Activated CD8-positive, alpha-beta T cell treated with anti-CD3 and anti-CD28 coated beads, Interleukin-2, amount 10 ng/mL, durations not matched to agents 7 days and 5 days (primary cell): ENCODE measurements around the gene INTS6L. TPM values are rescaled to one million over a fixed set of nuclear protein-coding genes. Genes with fewer than 3 reads are reported as not detected.
A peak's percentile ranks its signal among the peaks of the same experiment; 100 is the strongest.

Experiments used
- ATAC-seq: fragments of 150-1000 bp; cut with Tn5 transposase; one replicate; pipeline ENCODE4 v1.10.0; 2021; ENCODE audit warnings: moderate library complexity
- CTCF ChIA-PET: fragments of 350-600 bp; sonication (Branson Sonifier 250); formaldehyde crosslinking; loops from one replicate; lab custom pipeline; 2021; ENCODE audit warnings: antibody characterized with exemption; lab: Charles Lee
- POLR2A ChIA-PET: fragments of 350-600 bp; sonication (Branson Sonifier 250); formaldehyde crosslinking; loops from one replicate; lab custom pipeline; 2021; ENCODE audit warnings: antibody characterized with exemption; lab: Charles Lee
- DNase-seq: peaks from one replicate; pipeline ENCODE4 v3.0.0-alpha.2; 2020
- H3K27ac Mint-ChIP-seq: one replicate; pipeline ENCODE4 v1.8.0; 2021; ENCODE audit warnings: mild to moderate bottlenecking, mixed read lengths
- H3K27me3 Mint-ChIP-seq: one replicate; pipeline ENCODE4 v1.8.0; 2021; ENCODE audit warnings: low read depth, mixed read lengths
- H3K36me3 Mint-ChIP-seq: one replicate; pipeline ENCODE4 v1.8.0; 2021; ENCODE audit warnings: low read depth, mixed read lengths
- H3K4me1 Mint-ChIP-seq: one replicate; pipeline ENCODE4 v1.8.0; 2021; ENCODE audit warnings: low read depth, mixed read lengths
- H3K4me3 Mint-ChIP-seq: one replicate; pipeline ENCODE4 v1.8.0; 2021; ENCODE audit warnings: mild to moderate bottlenecking, mixed read lengths
- H3K9me3 Mint-ChIP-seq: one replicate; pipeline ENCODE4 v1.8.0; 2022; ENCODE audit warnings: mixed read lengths; ENCODE audit not compliant: insufficient read depth
- total RNA-seq, 2 experiments: library from RNA; stranded (reverse); gene quantifications; one replicate each; pipeline ENCODE4 v1.2.3, GENCODE V29; 2021

INTS6L gene
- total RNA-seq, 2 experiments from 2014 or later: 24.4 to 24.9 TPM

- H3K27ac Mint-ChIP-seq: no peak overlapping the region
- H3K4me1 Mint-ChIP-seq: no peaks in the 10 kb centered on the region
- no peaks in the 10 kb centered on the region for H3K9me3 Mint-ChIP-seq
- H3K4me3 Mint-ChIP-seq: no peak overlapping the region
- H3K36me3 Mint-ChIP-seq: no peaks in the 10 kb centered on the region
- H3K27me3 Mint-ChIP-seq: peaks cover 2% of the 10 kb centered on the region
- CTCF ChIA-PET: no interaction called here
- ATAC-seq (no peak), DNase-seq (no peak)
- POLR2A ChIA-PET: no interaction called here
Observed at GRCh38 chrX:135505351-135505750, 15.1 kb upstream of the INTS6L start.

GRCh38 chrX:135509885-135510284 is 10.6 kb upstream of the INTS6L start:
- Mint-ChIP-seq H3K27ac (no peak overlapping the region), H3K27me3 (no peaks in the 10 kb centered on the region), H3K4me3 (no peak overlapping the region), H3K4me1 (no peaks in the 10 kb centered on the region), H3K9me3 (no peaks in the 10 kb centered on the region), H3K36me3 (no peaks in the 10 kb centered on the region)
- ChIA-PET POLR2A (interaction anchor here (0.6 kb wide), 1 partner anchor 61 kb away, joined by 3 read pairs; no protein-coding TSS in a partner anchor), CTCF (interaction anchor here (1.1 kb wide), 1 partner anchor 25 kb away, joined by 3 read pairs; no protein-coding TSS in a partner anchor)
- ATAC-seq (no peak), DNase-seq (no peak)

DNA sequence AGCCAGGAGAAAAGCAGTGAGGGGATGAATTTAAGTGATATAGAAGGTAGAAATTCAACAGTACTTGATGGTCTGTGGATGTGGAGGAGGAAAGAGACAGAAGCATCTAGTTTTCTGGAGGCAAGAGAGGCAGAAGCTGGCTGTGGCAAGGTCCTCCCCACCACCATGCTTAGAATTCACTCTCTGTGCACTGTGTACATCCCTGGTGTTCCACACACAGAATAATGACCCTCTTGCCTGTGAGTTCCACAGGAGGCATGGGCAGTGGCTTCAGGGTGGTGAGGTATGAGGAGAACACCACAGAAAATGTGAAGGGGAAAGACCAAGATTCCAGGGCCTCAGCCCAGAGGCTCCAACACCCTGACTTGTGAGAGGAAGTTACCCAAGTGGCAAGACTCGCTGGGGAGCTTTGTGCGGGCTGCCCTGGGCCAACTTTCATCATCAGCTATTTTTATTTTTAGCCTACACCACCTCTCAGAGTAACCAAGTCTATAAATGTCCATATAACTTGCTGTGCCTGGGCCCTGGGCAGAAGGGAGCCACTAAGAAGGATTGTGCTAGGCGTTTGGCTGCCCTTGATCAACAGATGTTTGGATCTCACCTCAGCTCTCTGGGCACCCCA is 7.8 kb upstream of the INTS6L start:
- CTCF ChIA-PET: no interaction called here

GRCh38 chrX:135513130-135513515 is 7.3 kb upstream of the INTS6L start:
- POLR2A ChIA-PET: no interaction called here
- H3K4me1 Mint-ChIP-seq: no peaks in the 10 kb centered on the region
- H3K9me3 Mint-ChIP-seq: no peaks in the 10 kb centered on the region
- H3K36me3 Mint-ChIP-seq: no peaks in the 10 kb centered on the region
- ATAC-seq (no peak), DNase-seq (no peak)
- no peak overlapping the region for H3K4me3 Mint-ChIP-seq
- CTCF ChIA-PET: no interaction called here
- no peaks in the 10 kb centered on the region for H3K27me3 Mint-ChIP-seq
- H3K27ac Mint-ChIP-seq: no peak overlapping the region

More for the DNA sequence above, 7.8 kb upstream of the INTS6L start:
- DNase-seq (no peak), ATAC-seq (no peak)
- Mint-ChIP-seq H3K4me3 (no peak overlapping the region), H3K9me3 (no peaks in the 10 kb centered on the region), H3K36me3 (no peaks in the 10 kb centered on the region), H3K27me3 (no peaks in the 10 kb centered on the region), H3K27ac (no peak overlapping the region), H3K4me1 (no peaks in the 10 kb centered on the region)
- POLR2A ChIA-PET: no interaction called here

DNA sequence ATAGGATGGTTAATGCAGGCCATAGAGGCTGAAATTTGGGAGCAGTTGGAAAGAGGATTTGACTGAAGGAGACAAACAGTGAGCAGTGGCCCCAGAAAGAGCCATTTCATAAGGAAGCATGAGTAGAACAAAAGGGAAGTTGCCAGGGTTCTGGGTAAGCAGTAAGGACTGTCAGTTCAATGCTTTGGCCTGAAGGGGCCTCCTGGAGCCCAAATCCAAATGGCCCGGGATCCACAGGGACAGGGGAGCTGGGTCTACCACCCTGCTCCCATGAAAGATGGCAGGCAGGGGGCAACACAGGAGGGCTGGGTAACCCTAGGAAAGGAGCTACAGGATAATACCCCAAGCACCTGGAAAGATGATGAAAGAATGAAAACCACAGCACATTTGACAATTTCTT is 4.1 kb upstream of the INTS6L start:
- ATAC-seq (no peak), DNase-seq (no peak)
- Mint-ChIP-seq H3K9me3 (no peaks in the 10 kb centered on the region), H3K27ac (no peak overlapping the region), H3K4me1 (peaks cover 4% of the 10 kb centered on the region), H3K4me3 (no peak overlapping the region), H3K36me3 (peaks cover 3% of the 10 kb centered on the region), H3K27me3 (no peaks in the 10 kb centered on the region)
- POLR2A ChIA-PET: interaction anchor here (0.6 kb wide), 1 partner anchor 752 kb away, joined by 3 read pairs; no protein-coding TSS in a partner anchor
- CTCF ChIA-PET: interaction anchor here (1.1 kb wide), 1 partner anchor 28 kb away, joined by 4 read pairs; no protein-coding TSS in a partner anchor

GRCh38 chrX:135518161-135518560 is 2.3 kb upstream of the INTS6L start:
- no peak for ATAC-seq
- Mint-ChIP-seq H3K9me3 (no peaks in the 10 kb centered on the region), H3K27me3 (no peaks in the 10 kb centered on the region), H3K4me3 (no peak overlapping the region), H3K4me1 (peaks cover 7% of the 10 kb centered on the region), H3K27ac (no peak overlapping the region), H3K36me3 (peaks cover 10% of the 10 kb centered on the region)
- no peak for DNase-seq
- CTCF ChIA-PET: no interaction called here
- POLR2A ChIA-PET: no interaction called here

DNA sequence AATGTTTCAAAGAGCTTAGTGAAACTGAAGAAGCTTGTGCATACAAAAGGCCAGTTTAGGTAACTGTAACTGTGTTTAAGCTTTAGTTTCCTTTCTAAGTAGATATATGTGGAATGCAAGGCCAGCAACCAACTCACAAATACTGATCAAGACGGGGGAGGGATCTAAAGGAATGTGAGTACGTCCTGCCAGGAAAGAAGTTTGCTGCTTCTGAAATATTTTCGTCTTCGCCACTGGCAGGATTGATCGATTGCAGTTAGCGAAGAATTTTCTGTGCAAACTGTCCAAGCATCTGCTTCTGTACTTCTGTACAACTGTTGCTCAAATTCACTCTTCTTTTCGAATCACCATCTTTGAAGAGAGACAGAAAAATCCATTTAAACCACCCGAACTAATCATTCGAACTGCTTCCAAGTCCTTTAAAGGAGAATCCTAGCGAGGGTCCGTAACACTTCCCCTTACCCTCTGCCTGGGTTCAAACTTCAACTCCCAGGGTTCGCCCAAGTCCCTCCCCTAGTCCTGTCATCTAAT is 373 bp upstream of the INTS6L start:
- DNase-seq: no peak
- ChIA-PET CTCF (interaction anchor here (0.8 to 0.9 kb wide), 2 partner anchors 35 kb away, joined by 3 to 4 read pairs; no protein-coding TSS in a partner anchor), POLR2A (no interaction called here)
- ATAC-seq: no peak
- Mint-ChIP-seq H3K9me3 (no peaks in the 10 kb centered on the region), H3K27ac (peak overlapping the region; percentile 100), H3K36me3 (peaks cover 16% of the 10 kb centered on the region), H3K27me3 (no peaks in the 10 kb centered on the region), H3K4me3 (peak overlapping the region; percentile 99), H3K4me1 (peaks cover 24% of the 10 kb centered on the region)

- Mint-ChIP-seq H3K4me1 (peaks cover 24% of the 10 kb centered on the region), H3K27ac (peak overlapping the region; percentile 100), H3K4me3 (peak overlapping the region; percentile 99), H3K9me3 (no peaks in the 10 kb centered on the region), H3K36me3 (peaks cover 25% of the 10 kb centered on the region), H3K27me3 (no peaks in the 10 kb centered on the region)
- ChIA-PET POLR2A (interaction anchor here (0.8 to 1.2 kb wide), 8 partner anchors 10 to 715 kb away, joined by 3 to 5 read pairs (median 3); a partner anchor contains a TSS), CTCF (interaction anchor here (0.8 to 2.6 kb wide), 2 partner anchors 10 to 23 kb away, joined by 3 to 6 read pairs; no protein-coding TSS in a partner anchor)
- peak; percentile 70 for ATAC-seq
- peak; percentile 90 for DNase-seq
Observed at GRCh38 chrX:135521405-135522131, 1.1 kb downstream of the INTS6L start.

GRCh38 chrX:135522132-135522530 is 1.7 kb downstream of the INTS6L start:
- ATAC-seq (no peak), DNase-seq (no peak)
- Mint-ChIP-seq H3K4me1 (peaks cover 24% of the 10 kb centered on the region), H3K27ac (peak overlapping the region; percentile 94), H3K4me3 (peak overlapping the region; percentile 88), H3K9me3 (no peaks in the 10 kb centered on the region), H3K36me3 (peaks cover 25% of the 10 kb centered on the region), H3K27me3 (no peaks in the 10 kb centered on the region)
- CTCF ChIA-PET: interaction anchor here (0.8 to 2.6 kb wide), 3 partner anchors 10 to 37 kb away, joined by 3 to 6 read pairs (median 3); no protein-coding TSS in a partner anchor
- POLR2A ChIA-PET: interaction anchor here (1.0 to 1.2 kb wide), 4 partner anchors 14 to 715 kb away, joined by 3 read pairs; a partner anchor contains a TSS

DNA sequence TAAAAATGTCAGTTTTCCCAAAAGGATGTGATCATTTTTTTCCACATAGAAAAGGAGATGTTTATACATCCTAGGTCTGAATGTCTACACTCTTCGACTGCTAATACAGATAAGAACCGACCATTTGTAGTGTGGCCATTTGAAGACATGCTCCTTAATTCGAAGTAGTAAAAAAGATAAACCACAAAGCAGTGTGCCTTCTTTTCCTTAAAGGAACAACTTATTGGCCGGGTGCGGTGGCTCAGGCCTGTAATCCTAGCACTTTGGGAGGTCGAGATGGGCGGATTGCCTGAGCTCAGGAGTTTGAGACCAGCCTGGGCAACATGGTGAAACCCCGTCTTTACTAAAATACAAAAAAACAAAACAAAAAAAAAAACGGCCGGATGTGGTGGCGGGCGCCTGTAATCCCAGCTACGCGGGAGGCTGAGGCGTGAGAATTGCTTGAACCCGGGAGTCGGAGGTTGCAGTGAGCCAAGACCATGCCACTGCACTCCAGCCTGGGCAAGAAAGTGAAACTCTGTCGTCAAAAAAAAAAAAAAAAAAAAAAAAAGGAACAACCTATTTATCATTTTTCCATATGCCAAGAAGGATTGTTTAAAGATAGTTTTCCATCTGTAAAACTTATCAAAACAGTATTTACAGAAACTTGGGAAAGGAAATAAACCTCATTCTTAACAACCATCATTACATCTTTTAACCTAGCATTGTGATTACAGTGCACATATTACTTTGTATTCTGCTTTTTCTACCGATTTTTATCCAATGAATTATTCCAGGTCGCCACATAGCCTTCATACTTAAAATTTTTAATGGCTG is 2.6 kb downstream of the INTS6L start:
- DNase-seq (no peak), ATAC-seq (no peak)
- peak overlapping the region; percentile 88 for H3K4me3 Mint-ChIP-seq
- peaks cover 29% of the 10 kb centered on the region for H3K4me1 Mint-ChIP-seq
- H3K27me3 Mint-ChIP-seq: no peaks in the 10 kb centered on the region
- no peaks in the 10 kb centered on the region for H3K9me3 Mint-ChIP-seq
- peaks cover 26% of the 10 kb centered on the region for H3K36me3 Mint-ChIP-seq
- H3K27ac Mint-ChIP-seq: peak overlapping the region; percentile 94
- ChIA-PET POLR2A (interaction anchor here (0.6 kb wide), 1 partner anchor 451 kb away, joined by 7 read pairs; the partner anchor contains the start of gene MMGT1), CTCF (interaction anchor here (0.6 to 2.6 kb wide), 3 partner anchors 9 to 762 kb away, joined by 3 to 6 read pairs (median 3); no protein-coding TSS in a partner anchor)

DNA sequence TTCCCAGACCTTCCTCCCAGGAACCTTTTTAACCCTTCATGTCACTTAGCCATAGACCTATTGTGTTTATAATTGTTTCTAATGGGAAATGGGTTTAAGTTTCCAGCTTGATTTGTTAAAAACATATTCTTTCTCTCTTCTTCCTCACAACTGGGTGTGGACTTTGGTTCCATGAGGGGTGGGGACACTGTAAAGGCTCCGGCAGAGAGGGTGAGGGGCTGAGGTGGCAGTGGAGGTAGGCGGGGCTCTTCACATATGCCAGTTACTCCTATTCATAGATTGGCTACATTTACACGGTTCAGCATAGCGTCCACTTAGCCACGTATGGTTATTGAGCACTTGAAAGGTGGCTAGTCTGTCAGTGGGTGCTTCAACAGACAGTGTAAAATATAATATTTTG is 7.8 kb downstream of the INTS6L start:
- ATAC-seq: no peak
- Mint-ChIP-seq H3K27ac (no peak overlapping the region), H3K4me3 (no peak overlapping the region), H3K9me3 (no peaks in the 10 kb centered on the region), H3K4me1 (peaks cover 35% of the 10 kb centered on the region), H3K27me3 (no peaks in the 10 kb centered on the region), H3K36me3 (peaks cover 32% of the 10 kb centered on the region)
- POLR2A ChIA-PET: no interaction called here
- CTCF ChIA-PET: no interaction called here
- DNase-seq: no peak
